CD14-positive monocyte (primary cell): ENCODE data around the gene ITPK1. TPM values are rescaled to one million over a fixed set of nuclear protein-coding genes. Genes with fewer than 3 reads are reported as not detected.

Experiments used
- DNase-seq, 3 donors: peaks; one replicate each; pipeline ENCODE4 v3.0.0-alpha.2; 2011 to 2022
- H2AFZ ChIP-seq: 2 replicates; pipeline ENCODE4 v1.6.0; 2012; ENCODE audit warnings: mild to moderate bottlenecking, low read depth, low read length, inconsistent platforms; ENCODE audit not compliant: insufficient read depth, poor library complexity, severe bottlenecking
- H3K27ac ChIP-seq, 2 donors: 1 replicate in 1 of 2; 2 replicates in 1 of 2; pipeline ENCODE4 v1.5.1; 2012 to 2013; ENCODE audit warnings: low read length in 2 of 2, control low read depth in 1 of 2, inconsistent platforms in 1 of 2, low read depth in 1 of 2, mild to moderate bottlenecking in 1 of 2
- H3K27me3 ChIP-seq, 2 donors: one replicate each; pipeline versions ENCODE4 v1.6.0 to v1.6.1; 2011 to 2013; ENCODE audit warnings: low read length in 2 of 2; ENCODE audit not compliant: control insufficient read depth in 2 of 2, insufficient read depth in 2 of 2
- H3K36me3 ChIP-seq, 2 donors: replicated peaks in 1 of 2; 1 replicate in 1 of 2; 2 replicates in 1 of 2; pipeline versions ENCODE4 v1.5.1 to v1.6.1; 2012 to 2013; ENCODE audit warnings: low read length in 2 of 2, control low read depth in 1 of 2, inconsistent platforms in 1 of 2, mild to moderate bottlenecking in 1 of 2; ENCODE audit not compliant: insufficient read depth in 2 of 2, control insufficient read depth in 1 of 2
- H3K4me1 ChIP-seq, 2 donors: 1 replicate in 1 of 2; 2 replicates in 1 of 2; pipeline versions ENCODE4 v1.5.1 to v1.6.1; 2012 to 2013; ENCODE audit warnings: low read length in 2 of 2, control low read depth in 1 of 2, inconsistent platforms in 1 of 2, mild to moderate bottlenecking in 1 of 2, moderate library complexity in 1 of 2; ENCODE audit not compliant: insufficient read depth in 2 of 2, control insufficient read depth in 1 of 2
- H3K4me2 ChIP-seq: replicated peaks from 2 replicates; pipeline ENCODE3; 2012; ENCODE audit warnings: low read length, moderate library complexity, mild to moderate bottlenecking; ENCODE audit not compliant: poor library complexity, severe bottlenecking; ENCODE audit errors: extremely low read depth
- H3K4me3 ChIP-seq, 3 experiments: fragments of 200-600 bp in 1 of 3; sonication (generic) in 1 of 3; replicated peaks in 1 of 3; 1 replicate in 2 of 3; 2 replicates in 1 of 3; pipeline ENCODE4 v1.5.1; 2011 to 2013; ENCODE audit warnings: low read length in 3 of 3, mild to moderate bottlenecking in 3 of 3, control low read depth in 2 of 3, low read depth in 2 of 3, inconsistent platforms in 1 of 3, moderate library complexity in 1 of 3
- H3K79me2 ChIP-seq: 2 replicates; pipeline ENCODE4 v1.6.0; 2012; ENCODE audit warnings: mild to moderate bottlenecking, control low read depth, inconsistent platforms, low read length, moderate library complexity; ENCODE audit not compliant: insufficient read depth
- H3K9ac ChIP-seq: 2 replicates; pipeline ENCODE4 v1.6.0; 2017; ENCODE audit warnings: low read length, mild to moderate bottlenecking; ENCODE audit not compliant: insufficient read depth, poor library complexity, severe bottlenecking
- H3K9me3 ChIP-seq, 2 donors: replicated peaks in 1 of 2; 1 replicate in 1 of 2; 2 replicates in 1 of 2; pipeline versions ENCODE4 v1.5.1 to v1.6.1; 2012 to 2013; ENCODE audit warnings: low read length in 2 of 2, control low read depth in 1 of 2; ENCODE audit not compliant: control insufficient read depth in 1 of 2, insufficient read depth in 1 of 2
- H4K20me1 ChIP-seq: 2 replicates; pipeline ENCODE4 v1.6.0; 2012; ENCODE audit warnings: mild to moderate bottlenecking, low read length, control low read depth, moderate library complexity; ENCODE audit not compliant: insufficient read depth
- H3K27ac Mint-ChIP-seq, 7 donors: one replicate each; pipeline ENCODE4 v1.8.0; 2020; ENCODE audit warnings: mild to moderate bottlenecking in 7 of 7, mixed read lengths in 7 of 7, moderate library complexity in 6 of 7, inconsistent platforms in 2 of 7
- H3K27me3 Mint-ChIP-seq, 3 donors: one replicate each; pipeline ENCODE4 v1.8.0; 2021 to 2022; ENCODE audit warnings: low read depth in 3 of 3, mild to moderate bottlenecking in 3 of 3, mixed read lengths in 3 of 3, moderate library complexity in 3 of 3, inconsistent platforms in 1 of 3
- H3K36me3 Mint-ChIP-seq, 2 donors: one replicate each; pipeline ENCODE4 v1.8.0; 2020; ENCODE audit warnings: mixed read lengths in 2 of 2, inconsistent platforms in 1 of 2, mild to moderate bottlenecking in 1 of 2
- H3K4me1 Mint-ChIP-seq: one replicate; pipeline ENCODE4 v1.8.0; 2020; ENCODE audit warnings: mild to moderate bottlenecking, mixed read lengths
- H3K4me3 Mint-ChIP-seq, 2 donors: one replicate each; pipeline ENCODE4 v1.8.0; 2020; ENCODE audit warnings: mild to moderate bottlenecking in 2 of 2, mixed read lengths in 2 of 2, moderate library complexity in 1 of 2
- H3K9me3 Mint-ChIP-seq, 7 donors: one replicate each; pipeline ENCODE4 v1.8.0; 2020 to 2022; ENCODE audit warnings: mixed read lengths in 7 of 7, mild to moderate bottlenecking in 6 of 7, moderate library complexity in 6 of 7, inconsistent platforms in 2 of 7
- WGBS: methylation state at CpG from one replicate; pipeline ENCODE4 v1.1.5; 2013; ENCODE audit warnings: missing lambda C conversion rate; ENCODE audit not compliant: insufficient coverage; 5-methylcytosine and 5-hydroxymethylcytosine counted together
- intact Hi-C, 2 donors: fragments of 100-400 bp; cut with micrococcal nuclease; formaldehyde crosslinking; loops; one replicate each; pipeline versions ENCODE4 v1.15.0 to v1.15.1; 2023
- polyA plus RNA-seq, 3 donors: library from polyadenylated mRNA; depleted of rRNA in 1 of 3; unstranded in 2 of 3; stranded (reverse) in 1 of 3; fragments of 300-500 nt in 2 of 3; fragments of >200 nt in 1 of 3; fragmentation: Illumina TruSeq in 2 of 3; gene quantifications; 1 replicate in 2 of 3; 2 replicates in 1 of 3; pipeline ENCODE4 v1.2.3, GENCODE V29; 2012 to 2021
- TF ChIP-seq, protein P1 (sequence below): fragments of 200-600 bp; IDR thresholded peaks from one replicate; pipeline ENCODE4 v1.8.0; 2022; ENCODE audit warnings: antibody characterized with exemption, mild to moderate bottlenecking

ITPK1 gene
- polyA plus RNA-seq, 3 donors: 57.1 to 144 (median 63.0) TPM

DNA sequence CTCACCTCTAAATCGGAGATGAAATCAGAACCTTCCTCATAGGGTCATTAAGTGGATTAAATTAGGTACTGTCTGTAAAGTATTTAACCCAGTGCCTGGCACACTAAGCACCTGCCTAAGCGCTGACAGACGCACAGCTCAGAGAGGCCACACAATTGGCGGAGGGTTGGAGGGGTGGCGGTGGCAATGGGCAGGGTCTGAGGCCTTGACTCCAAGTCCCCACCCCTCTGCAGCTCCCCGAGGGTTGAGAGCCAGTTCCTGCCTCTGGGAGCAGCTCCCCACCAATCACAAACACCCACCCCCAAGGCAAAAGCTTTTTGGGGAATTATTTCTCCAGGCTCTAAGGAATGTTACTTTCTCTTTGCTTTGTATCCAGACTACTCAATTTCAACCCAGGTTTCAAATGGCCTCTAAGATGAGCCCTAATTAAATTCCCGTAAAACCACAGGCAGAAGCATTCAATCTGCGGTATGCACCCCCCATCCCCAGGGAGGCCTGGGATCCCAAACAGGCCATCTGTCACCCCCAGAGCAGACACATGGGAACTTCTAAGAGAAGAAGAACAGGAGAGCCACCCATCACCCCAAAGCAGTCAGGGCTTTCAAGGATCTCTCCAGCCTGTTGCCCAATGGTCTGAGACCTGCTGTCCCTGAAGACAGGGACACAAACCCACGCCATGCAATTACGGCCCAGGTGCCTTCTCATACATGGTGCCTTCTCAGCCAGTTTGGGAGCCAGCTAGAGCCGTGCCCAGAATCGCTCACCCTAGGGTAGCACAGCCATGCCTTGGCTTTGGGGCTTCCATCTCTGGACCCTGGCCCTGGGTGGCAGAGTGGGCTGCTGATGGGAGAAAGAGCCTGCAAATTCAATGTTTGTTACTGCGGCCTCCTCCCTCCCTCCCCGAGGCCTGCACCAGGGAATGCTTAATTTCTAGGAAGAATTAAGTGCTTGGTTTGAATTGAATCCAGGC lies 126.7 kb downstream of the ITPK1 start:
- H3K9me3 ChIP-seq: no peaks in the 10 kb centered on the region
- peak overlapping the region in 1 of 2 donors; percentile 50 for H3K27ac ChIP-seq
- H3K36me3 ChIP-seq: peaks cover 52 to 100% of the 10 kb centered on the region in 2 donors
- H3K27me3 ChIP-seq: no peaks in the 10 kb centered on the region
- peaks cover 63 to 91% of the 10 kb centered on the region in 2 donors for H3K36me3 Mint-ChIP-seq
- intact Hi-C loops: no loop called here
- no peak overlapping the region for H3K4me3 Mint-ChIP-seq
- H3K4me2 ChIP-seq: no peak overlapping the region
- H3K9me3 Mint-ChIP-seq: peaks cover 0 to 3% (median 0%) of the 10 kb centered on the region in 7 donors
- H3K9ac ChIP-seq: no peak overlapping the region
- H3K4me3 ChIP-seq: no peak overlapping the region
- TF ChIP-seq, protein P1, sequence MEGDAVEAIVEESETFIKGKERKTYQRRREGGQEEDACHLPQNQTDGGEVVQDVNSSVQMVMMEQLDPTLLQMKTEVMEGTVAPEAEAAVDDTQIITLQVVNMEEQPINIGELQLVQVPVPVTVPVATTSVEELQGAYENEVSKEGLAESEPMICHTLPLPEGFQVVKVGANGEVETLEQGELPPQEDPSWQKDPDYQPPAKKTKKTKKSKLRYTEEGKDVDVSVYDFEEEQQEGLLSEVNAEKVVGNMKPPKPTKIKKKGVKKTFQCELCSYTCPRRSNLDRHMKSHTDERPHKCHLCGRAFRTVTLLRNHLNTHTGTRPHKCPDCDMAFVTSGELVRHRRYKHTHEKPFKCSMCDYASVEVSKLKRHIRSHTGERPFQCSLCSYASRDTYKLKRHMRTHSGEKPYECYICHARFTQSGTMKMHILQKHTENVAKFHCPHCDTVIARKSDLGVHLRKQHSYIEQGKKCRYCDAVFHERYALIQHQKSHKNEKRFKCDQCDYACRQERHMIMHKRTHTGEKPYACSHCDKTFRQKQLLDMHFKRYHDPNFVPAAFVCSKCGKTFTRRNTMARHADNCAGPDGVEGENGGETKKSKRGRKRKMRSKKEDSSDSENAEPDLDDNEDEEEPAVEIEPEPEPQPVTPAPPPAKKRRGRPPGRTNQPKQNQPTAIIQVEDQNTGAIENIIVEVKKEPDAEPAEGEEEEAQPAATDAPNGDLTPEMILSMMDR: no peak
- H3K27me3 Mint-ChIP-seq: peaks cover 0 to 3% (median 0%) of the 10 kb centered on the region in 3 donors
- no peak overlapping the region for H2AFZ ChIP-seq
- DNase-seq: no peak
- peaks cover 3% of the 10 kb centered on the region for H3K4me1 Mint-ChIP-seq
- peak overlapping the region in 2 of 7 donors; percentile 26 to 62 for H3K27ac Mint-ChIP-seq
- WGBS: 96% methylated on average over 8 of the region's 14 CpGs
- H3K4me1 ChIP-seq: no peaks in the 10 kb centered on the region
- peaks cover 60% of the 10 kb centered on the region for H3K79me2 ChIP-seq
- H4K20me1 ChIP-seq: peaks cover 100% of the 10 kb centered on the region

DNA sequence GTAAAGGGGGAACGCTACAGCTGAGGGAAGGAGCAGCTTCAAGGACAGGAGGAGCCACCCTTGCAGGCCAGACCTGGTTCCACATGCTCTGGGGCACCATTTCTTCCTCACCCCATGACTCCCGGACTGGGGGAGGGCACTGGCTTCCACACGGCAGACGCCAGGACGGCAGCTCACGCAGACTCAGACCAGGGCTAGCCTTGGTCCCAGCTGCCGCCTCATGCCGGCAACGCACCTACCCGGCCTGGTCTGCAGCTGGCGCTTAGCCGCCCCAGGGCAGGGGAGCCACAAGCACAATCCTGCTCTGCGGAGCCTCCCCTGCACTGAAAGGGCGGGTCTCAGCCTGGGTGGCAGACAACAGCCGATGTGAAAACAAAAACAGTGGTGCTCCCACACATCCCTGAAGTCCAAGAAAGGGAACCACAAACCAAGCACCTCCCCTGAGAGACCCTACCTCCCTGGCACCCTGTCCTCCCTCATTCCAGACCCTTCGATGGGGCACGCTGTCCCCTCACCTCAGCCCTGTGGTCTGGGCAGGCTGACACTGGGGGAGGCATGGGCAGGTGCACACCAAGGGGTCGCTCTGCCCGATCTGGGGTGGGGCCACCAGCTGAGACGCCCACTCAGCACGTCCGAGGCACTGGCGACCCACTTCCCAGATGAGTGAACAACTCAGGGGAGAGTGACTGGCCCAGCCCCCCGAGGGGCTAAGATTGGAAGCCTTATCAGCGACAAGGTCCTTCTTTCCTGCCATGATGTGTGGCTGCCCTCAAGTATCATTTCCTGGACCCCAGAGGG lies 127.8 kb downstream of the ITPK1 start:
- DNase-seq: no peak
- H4K20me1 ChIP-seq: peaks cover 100% of the 10 kb centered on the region
- no peaks in the 10 kb centered on the region for H3K9me3 ChIP-seq
- H3K27ac ChIP-seq: peak overlapping the region in 1 of 2 donors; percentile 45
- no peak overlapping the region for H3K4me3 ChIP-seq
- no peak overlapping the region for H3K4me3 Mint-ChIP-seq
- no peaks in the 10 kb centered on the region for H3K4me1 ChIP-seq
- no peak overlapping the region for H3K9ac ChIP-seq
- H3K79me2 ChIP-seq: peaks cover 64% of the 10 kb centered on the region
- H3K9me3 Mint-ChIP-seq: peaks cover 0 to 3% (median under 1%) of the 10 kb centered on the region in 7 donors
- 95% methylated on average over 25 of the region's 25 CpGs for WGBS
- peaks cover 3% of the 10 kb centered on the region for H3K4me1 Mint-ChIP-seq
- peak overlapping the region in 2 of 7 donors; percentile 6 to 16 for H3K27ac Mint-ChIP-seq
- TF ChIP-seq, protein P1: no peak
- H3K27me3 ChIP-seq: no peaks in the 10 kb centered on the region
- peaks cover 42 to 100% of the 10 kb centered on the region in 2 donors for H3K36me3 ChIP-seq
- H2AFZ ChIP-seq: no peak overlapping the region
- H3K36me3 Mint-ChIP-seq: peaks cover 59 to 90% of the 10 kb centered on the region in 2 donors
- H3K27me3 Mint-ChIP-seq: peaks cover 0 to 3% (median 0%) of the 10 kb centered on the region in 3 donors
- no peak overlapping the region for H3K4me2 ChIP-seq
- intact Hi-C loops: no loop called here
